Skeletal muscle tissue (tissue), 4 donors: Measurements from ENCODE around the gene CDSN. TPM values are rescaled to one million over a fixed set of nuclear protein-coding genes. Genes with fewer than 3 reads are reported as not detected.

ENCODE experiments used
- H3K27ac ChIP-seq: one replicate; pipeline ENCODE4 v1.7.0; 2013; ENCODE audit warnings: mild to moderate bottlenecking, low read depth, low read length, inconsistent platforms
- H3K27me3 ChIP-seq, 3 donors: one replicate each; pipeline ENCODE4 v1.7.0; 2013; ENCODE audit warnings: low read length in 3 of 3; ENCODE audit not compliant: control insufficient read depth in 3 of 3, insufficient read depth in 3 of 3
- H3K36me3 ChIP-seq, 3 donors: one replicate each; pipeline ENCODE4 v1.7.0; 2013; ENCODE audit warnings: low read length in 3 of 3; ENCODE audit not compliant: control insufficient read depth in 3 of 3, insufficient read depth in 3 of 3
- H3K4me1 ChIP-seq, 3 donors: one replicate each; pipeline ENCODE4 v1.7.0; 2013; ENCODE audit warnings: low read length in 3 of 3, mild to moderate bottlenecking in 3 of 3; ENCODE audit not compliant: control insufficient read depth in 3 of 3, insufficient read depth in 3 of 3
- H3K4me3 ChIP-seq, 3 donors: one replicate each; pipeline ENCODE4 v1.7.0; 2013; ENCODE audit warnings: low read length in 3 of 3
- H3K9ac ChIP-seq, 3 donors: one replicate each; pipeline ENCODE4 v1.7.0; 2013; ENCODE audit warnings: low read length in 3 of 3, mild to moderate bottlenecking in 3 of 3, moderate library complexity in 2 of 3, low read depth in 1 of 3
- H3K9me3 ChIP-seq, 3 donors: one replicate each; pipeline ENCODE4 v1.7.0; 2013; ENCODE audit warnings: low read length in 3 of 3; ENCODE audit not compliant: control insufficient read depth in 3 of 3
- total RNA-seq: library from RNA; depleted of rRNA; stranded (reverse); fragments of >200 nt; gene quantifications from one replicate; pipeline ENCODE4 v1.2.3, GENCODE V29; 2014
- donor health status: Osteomylitis.

CDSN gene
- total RNA-seq, 1 donor from 2014 or later, result not detected

DNA sequence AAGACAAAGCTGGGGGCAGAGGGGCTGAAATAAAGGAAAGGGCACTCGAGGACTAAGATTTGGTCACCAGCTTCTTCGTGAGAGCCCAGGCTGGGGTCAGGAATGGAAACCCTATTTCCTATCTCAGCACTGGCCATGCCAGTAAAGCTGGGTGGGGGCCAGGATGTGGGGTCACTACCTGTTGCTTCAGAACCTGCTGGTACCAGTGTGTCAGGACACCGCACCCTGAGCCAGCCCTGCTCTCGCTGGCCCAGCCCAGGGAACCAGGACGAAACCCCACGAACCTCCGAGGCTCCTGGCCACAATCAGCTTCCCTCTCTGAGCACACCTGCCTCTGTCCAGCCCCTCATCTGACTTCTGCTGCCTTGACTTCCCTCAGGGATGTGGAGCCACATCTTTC lies 2.1 kb downstream of the CDSN start:
- no peaks in the 10 kb centered on the region for H3K36me3 ChIP-seq
- H3K27ac ChIP-seq, result no peak overlapping the region
- peaks cover 0 to 2% (median 0%) of the 10 kb centered on the region in 3 donors for H3K27me3 ChIP-seq
- no peak overlapping the region for H3K4me3 ChIP-seq
- H3K9ac ChIP-seq, result no peak overlapping the region
- no peaks in the 10 kb centered on the region for H3K9me3 ChIP-seq
- H3K4me1 ChIP-seq, result peaks cover 12 to 33% (median 23%) of the 10 kb centered on the region in 3 donors

DNA sequence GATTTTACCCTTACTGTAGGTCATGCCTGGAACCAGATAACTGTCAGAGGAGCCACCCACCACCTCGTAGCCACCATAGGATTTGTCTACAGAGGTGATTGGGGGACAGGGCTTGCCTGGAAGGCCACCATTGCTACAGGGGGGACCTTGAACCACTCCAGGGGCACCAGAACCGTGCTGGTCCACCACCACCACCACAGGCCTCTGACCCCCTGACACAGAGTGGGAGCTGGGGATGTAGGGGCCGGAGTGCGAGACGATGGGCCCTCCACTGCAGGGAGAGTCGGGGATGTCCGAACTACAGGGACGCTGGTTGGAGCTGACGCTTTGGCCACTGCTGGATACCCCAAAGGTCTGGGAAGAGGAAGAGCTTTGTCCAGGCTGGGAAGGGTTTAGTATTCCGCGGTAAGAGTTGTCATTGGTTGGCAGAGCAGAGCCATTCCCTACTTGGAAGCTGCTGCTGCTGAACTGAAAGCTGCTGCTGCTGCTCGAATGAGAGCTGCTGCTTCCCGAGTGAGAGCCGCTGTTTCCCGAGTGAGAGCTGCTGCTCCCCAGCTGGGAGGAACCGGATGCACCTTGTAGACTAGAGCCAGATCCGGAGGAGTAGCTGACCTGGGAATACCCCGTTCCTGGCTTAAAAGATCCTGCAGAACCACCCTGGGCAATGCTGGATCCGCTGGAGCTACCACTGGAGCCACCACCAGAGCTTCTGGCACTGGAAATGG lies 3.4 kb downstream of the CDSN start:
- Histone ChIP-seq H3K36me3 (no peaks in the 10 kb centered on the region), H3K4me3 (peak overlapping the region in 2 of 3 donors; percentile 38 to 45), H3K9ac (peak overlapping the region in 1 of 3 donors; percentile 8), H3K27me3 (peaks cover 0 to 5% (median 0%) of the 10 kb centered on the region in 3 donors), H3K27ac (no peak overlapping the region), H3K9me3 (no peaks in the 10 kb centered on the region), H3K4me1 (peaks cover 12 to 25% (median 12%) of the 10 kb centered on the region in 3 donors)

DNA sequence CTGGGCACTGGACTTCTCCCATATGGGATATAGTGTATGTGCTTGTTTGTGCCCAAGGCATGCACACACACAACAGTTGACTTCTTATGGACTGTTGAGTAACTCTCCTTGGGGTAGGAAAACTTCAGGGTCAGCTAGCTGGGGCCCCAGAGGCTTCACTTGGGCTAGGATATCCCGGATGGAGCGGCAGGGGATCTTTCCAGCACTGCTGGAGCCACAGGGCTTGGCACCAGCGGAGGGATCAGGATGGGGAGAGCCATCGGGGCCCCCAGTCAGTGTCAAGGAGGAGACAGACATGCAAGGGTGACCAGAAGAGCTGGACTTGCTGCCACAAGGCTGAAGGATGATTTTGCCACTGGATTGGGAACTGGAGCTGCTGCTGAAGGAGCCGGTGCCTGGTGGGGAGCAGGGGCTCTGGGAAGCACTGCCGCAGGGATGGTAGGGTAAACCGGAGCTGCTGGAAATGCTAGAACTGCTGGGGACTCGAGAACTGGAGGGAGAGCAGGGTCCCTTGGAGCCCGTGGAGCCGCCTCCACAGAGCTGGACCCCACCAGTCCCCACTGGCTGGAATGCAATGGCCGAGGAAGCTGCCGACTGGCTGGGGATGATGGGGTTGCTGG lies 4.2 kb downstream of the CDSN start:
- no peaks in the 10 kb centered on the region for H3K9me3 ChIP-seq
- H3K36me3 ChIP-seq, result no peaks in the 10 kb centered on the region
- peaks cover 0 to 6% (median 0%) of the 10 kb centered on the region in 3 donors for H3K27me3 ChIP-seq
- no peak overlapping the region for H3K4me3 ChIP-seq
- H3K9ac ChIP-seq, result peak overlapping the region in 1 of 3 donors; percentile 8
- H3K4me1 ChIP-seq, result peaks cover 12 to 25% (median 12%) of the 10 kb centered on the region in 3 donors
- H3K27ac ChIP-seq, result no peak overlapping the region

DNA sequence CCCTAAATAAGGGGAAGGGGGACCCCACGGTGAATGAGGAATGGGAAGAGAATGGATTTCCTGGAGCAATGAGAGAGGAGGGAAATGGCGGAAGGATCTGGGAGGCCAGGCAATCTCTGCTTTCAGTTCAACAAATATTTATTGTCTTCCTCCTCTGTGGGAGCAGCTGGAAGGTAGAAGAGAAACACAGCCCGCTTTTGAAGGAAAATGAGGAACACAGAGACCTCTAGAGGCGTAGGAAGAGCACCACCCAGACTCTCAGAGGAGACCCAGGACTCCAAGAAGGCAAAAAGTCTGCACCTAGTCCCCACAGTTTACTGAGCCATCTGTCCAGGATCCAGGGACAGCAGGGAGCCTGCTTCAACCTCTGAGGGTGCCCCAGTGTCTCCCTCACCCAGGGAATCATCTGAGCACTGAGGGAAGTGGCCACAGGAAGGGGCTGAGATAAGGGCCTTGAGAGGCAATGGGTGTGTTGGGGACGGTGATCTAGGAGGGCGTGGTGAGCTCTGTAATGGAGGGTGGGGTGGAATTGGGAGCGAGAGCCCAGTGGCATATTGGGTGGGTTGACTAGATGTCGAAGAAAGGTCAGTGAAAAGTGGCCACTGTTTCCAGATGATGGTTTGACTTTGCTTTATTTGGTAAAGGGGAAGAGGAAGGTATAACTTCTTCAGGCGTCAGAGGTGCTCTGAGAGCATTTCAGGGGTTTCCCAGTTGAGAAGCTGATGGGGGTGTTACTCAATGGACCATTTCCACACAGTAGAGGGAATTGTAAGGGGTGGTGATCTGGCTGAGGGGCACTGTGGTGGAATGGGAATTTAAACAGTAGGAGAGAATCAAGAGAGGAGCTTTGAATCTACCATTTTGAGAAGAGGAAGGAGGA lies 5.0 kb downstream of the CDSN start:
- Histone ChIP-seq H3K27ac (peak overlapping the region; percentile 64), H3K9me3 (no peaks in the 10 kb centered on the region), H3K27me3 (peaks cover 0 to 9% (median under 1%) of the 10 kb centered on the region in 3 donors), H3K9ac (no peak overlapping the region), H3K36me3 (no peaks in the 10 kb centered on the region), H3K4me1 (peaks cover 12 to 25% (median 12%) of the 10 kb centered on the region in 3 donors), H3K4me3 (peak overlapping the region in 2 of 3 donors; percentile 13 to 23)

DNA sequence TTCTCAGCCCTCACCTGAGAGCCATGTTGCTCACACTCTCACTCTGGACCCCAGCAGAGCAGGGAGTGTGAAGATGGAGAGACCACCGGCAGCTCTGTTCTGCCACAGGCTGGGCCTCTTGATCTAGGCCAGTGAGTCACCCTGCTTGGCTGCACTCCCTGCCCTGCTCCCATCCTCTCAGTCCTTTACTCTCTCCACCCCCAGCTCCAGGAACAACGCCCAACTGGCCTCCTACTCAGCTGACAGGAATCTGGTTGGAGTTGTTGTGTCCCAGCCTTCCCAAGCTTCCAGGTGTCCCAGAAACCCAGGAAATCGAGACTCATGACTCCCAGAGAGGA lies 5.7 kb downstream of the CDSN start, which contains the start of gene PSORS1C1:
PSORS1C1 (plus strand) TSS at position 260 of the 338 bp plus-strand sequence. CDS start 14,833 bp downstream, outside the sequence.
- Histone ChIP-seq H3K27me3 (peaks cover 4 to 15% (median 7%) of the 10 kb centered on the region in 3 donors), H3K36me3 (no peaks in the 10 kb centered on the region), H3K4me1 (peaks cover 12 to 25% (median 12%) of the 10 kb centered on the region in 3 donors), H3K27ac (peak within 1 kb of the TSS; percentile 64), H3K4me3 (peak within 1 kb of the TSS in 2 of 3 donors; percentile 13 to 23), H3K9ac (no peak within 1 kb of the TSS), H3K9me3 (no peaks in the 10 kb centered on the region)

DNA sequence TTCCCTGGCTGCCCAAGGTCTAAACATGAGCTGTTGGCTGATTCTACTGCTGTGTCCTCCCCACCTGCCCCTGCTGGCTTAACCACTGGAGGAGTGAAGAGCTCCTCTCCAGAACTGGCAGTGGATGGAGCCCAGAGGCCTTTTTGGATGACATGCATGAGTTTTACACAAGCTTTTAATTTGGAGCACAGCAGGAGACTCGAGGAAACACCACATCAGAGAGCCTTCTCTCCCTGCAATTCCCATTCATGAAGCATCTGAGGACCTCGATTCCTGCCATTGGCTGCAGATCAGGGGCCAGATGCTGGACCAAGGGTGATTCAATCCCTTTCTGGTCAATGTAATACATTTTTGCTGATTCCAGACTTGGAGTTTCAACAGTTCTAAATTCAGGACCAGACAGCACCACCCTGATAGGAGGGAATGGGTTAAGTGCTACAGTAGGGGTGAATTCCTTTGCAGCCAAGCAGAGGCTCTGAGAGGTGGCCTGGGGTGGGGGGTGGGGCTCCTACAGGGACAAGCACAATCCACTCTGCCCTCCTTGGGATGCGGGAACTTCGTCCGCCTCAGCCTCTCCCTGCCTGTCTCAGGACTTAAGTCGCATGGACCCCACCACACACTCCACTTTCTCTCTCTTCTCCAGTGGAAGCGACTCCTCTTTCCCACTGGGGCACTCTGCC lies 6.2 kb downstream of the CDSN start:
- no peaks in the 10 kb centered on the region for H3K9me3 ChIP-seq
- peaks cover 4 to 15% (median 8%) of the 10 kb centered on the region in 3 donors for H3K27me3 ChIP-seq
- H3K4me3 ChIP-seq, result no peak overlapping the region
- peak overlapping the region; percentile 64 for H3K27ac ChIP-seq
- H3K9ac ChIP-seq, result no peak overlapping the region
- H3K4me1 ChIP-seq, result peaks cover 12 to 25% (median 12%) of the 10 kb centered on the region in 3 donors
- H3K36me3 ChIP-seq, result no peaks in the 10 kb centered on the region

DNA sequence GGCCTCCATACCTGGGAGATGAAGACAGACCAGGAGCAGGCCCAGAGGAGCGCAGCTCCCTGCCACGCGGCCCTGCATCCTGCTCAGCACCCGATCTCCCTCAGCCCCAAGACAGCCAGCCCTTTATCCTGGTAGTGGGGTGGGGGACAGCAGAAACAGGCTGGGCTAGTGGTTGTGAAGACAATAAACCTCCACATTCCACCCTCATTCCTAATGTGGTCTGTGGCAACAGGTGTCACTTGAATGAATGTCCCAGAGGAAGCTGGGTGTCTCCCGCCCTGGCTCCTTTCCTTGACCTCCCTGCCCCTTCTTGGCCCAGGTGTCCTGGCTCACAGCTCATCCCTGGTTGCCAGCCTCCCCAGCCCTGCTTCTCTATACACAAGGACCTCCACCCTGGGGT lies 7.8 kb downstream of the CDSN start, which contains the start of gene C6orf15:
C6orf15 (minus strand) TSS at position 98 of the 400 bp plus-strand sequence; CDS start at position 78, 20 bp downstream.
- Histone ChIP-seq H3K4me1 (peaks cover 11 to 23% (median 12%) of the 10 kb centered on the region in 3 donors), H3K36me3 (no peaks in the 10 kb centered on the region), H3K9me3 (no peaks in the 10 kb centered on the region), H3K27me3 (peaks cover 4 to 15% (median 8%) of the 10 kb centered on the region in 3 donors), H3K9ac (no peak within 1 kb of the TSS), H3K27ac (no peak within 1 kb of the TSS), H3K4me3 (no peak within 1 kb of the TSS)

DNA sequence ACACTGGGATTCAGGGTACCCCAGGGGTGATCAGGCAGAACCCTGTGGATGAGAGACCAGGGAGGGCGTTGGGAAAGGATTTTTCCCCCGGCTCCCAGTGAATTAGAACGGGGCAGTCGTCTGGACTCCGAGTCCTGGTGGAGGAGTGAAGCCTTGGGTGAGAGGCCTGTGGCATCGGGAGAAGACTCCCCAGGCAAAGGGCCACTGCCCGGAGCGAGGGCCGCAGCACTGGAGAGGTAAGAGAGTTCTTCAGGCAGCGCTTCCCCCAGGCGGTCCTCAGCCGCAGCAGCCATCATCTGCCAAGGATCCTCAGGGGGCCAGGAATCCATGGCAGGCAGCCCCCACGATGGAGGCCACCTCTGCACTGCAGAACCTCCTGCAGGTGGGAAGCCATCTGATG lies 8.5 kb downstream of the CDSN start:
- H3K27me3 ChIP-seq, result peaks cover 4 to 13% (median 8%) of the 10 kb centered on the region in 3 donors
- no peaks in the 10 kb centered on the region for H3K9me3 ChIP-seq
- no peak overlapping the region for H3K27ac ChIP-seq
- H3K9ac ChIP-seq, result no peak overlapping the region
- no peak overlapping the region for H3K4me3 ChIP-seq
- no peaks in the 10 kb centered on the region for H3K36me3 ChIP-seq
- peaks cover 7 to 19% (median 12%) of the 10 kb centered on the region in 3 donors for H3K4me1 ChIP-seq
